Brain pericyte (primary cell): ENCODE data around the gene SLC25A30.

Source experiments
- DNase-seq: peaks from one replicate; pipeline ENCODE4 v3.0.0-alpha.2; 2012; ENCODE audit warnings: low read depth, low spot score

SLC25A30 gene, protein sequence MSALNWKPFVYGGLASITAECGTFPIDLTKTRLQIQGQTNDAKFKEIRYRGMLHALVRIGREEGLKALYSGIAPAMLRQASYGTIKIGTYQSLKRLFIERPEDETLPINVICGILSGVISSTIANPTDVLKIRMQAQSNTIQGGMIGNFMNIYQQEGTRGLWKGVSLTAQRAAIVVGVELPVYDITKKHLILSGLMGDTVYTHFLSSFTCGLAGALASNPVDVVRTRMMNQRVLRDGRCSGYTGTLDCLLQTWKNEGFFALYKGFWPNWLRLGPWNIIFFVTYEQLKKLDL

DNA sequence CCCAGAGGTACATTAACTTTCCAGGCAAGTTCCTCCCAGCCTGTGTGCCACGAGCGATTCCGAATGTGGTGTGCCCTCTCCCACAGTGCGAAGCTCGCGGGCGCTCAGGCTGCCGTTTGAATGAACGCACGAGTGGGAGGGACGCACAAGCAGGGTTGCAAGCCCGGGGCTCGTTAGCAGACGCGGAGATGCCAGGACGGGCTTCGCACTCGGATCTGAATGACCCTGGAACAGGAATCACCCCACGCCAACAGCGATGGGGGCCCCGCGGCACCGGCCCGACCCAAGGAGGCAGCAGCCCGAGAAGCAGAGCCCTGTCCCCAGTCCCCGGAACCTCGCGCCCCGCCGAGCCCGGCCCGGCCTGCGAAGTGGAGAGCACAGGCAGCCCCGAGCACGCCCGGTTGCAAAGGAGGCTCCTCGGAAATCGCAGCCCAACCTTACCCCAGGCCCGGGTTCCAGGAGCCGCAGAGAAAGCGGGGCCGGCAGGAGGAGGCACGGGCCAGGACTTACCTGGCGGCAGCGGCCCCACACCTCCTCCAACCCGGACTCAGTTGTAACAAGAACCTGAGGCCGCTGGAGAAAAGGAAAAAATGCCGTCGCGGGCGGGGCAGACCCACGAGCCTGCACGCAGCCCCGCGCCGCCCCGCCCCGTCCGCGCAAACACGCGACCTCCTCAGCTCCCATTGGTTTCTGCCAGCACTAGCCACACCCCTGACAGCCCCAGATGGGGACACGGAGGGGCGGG, at the start of gene SLC25A30:
Gene SLC25A30 (minus strand): TSS at position 584 of the 745 bp plus-strand sequence. CDS start 6,948 bp downstream, outside the sequence.
- DNase-seq: peak; percentile 55

DNA sequence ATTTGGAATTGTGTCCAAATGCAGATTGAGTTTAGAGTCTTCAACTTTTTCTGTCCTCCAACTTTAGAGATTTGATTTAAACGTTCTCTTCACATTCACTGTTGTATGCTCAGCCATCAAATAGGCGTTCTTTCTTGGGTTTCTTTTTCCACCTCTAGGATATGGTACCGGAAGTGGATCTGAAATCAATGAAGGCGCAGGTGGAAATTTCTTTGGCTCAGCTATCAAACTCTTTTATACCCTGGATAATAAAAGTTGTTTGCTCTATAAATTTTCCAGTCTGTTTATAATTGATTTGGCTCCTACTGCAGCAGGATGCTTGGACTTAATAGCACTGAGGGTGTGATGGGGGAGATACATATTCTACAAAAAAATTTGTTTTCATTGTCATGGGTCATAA, 48.2 kb upstream of the SLC25A30 start:
- DNase-seq: no peak

DNA sequence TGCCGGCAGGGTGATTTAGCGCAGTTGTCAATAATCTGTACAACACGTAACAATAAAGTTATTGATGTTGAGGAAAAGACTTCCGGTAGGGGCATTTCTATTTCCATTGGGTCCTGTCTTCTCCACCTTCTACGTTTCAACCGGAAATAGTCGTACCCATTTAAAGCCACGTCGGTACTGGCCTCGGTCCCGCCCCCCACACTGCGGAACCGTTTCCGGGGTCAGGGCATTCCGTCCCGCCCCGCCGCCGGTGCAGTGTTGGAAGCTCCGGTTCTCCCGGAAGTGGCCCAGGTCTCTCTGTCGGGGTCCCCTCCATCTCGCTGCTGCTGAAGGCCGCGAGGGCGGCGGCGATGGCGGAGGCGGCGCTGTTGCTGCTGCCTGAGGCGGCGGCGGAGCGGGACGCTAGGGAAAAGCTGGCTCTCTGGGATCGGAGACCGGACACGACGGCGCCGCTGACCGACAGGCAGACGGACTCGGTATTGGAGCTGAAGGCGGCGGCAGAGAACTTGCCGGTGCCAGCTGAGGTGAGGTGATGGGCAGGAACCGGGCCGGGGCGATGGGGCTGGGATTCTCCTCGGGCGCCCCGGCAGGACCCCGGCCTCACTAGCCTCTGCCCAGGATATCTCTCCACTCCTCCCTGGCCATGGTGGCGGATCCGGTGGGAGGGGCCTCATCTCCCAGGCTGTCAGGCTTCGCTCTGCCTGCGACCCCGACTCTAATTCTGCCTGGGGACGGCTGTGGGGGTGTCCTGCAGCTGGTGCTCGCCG, 46.7 kb upstream of the SLC25A30 start, which contains the start of gene COG3:
Gene COG3 (plus strand): TSS at position 253 of the 767 bp plus-strand sequence. CDS start 98 bp downstream, at position 351.
- peak; percentile 89 for DNase-seq

DNA sequence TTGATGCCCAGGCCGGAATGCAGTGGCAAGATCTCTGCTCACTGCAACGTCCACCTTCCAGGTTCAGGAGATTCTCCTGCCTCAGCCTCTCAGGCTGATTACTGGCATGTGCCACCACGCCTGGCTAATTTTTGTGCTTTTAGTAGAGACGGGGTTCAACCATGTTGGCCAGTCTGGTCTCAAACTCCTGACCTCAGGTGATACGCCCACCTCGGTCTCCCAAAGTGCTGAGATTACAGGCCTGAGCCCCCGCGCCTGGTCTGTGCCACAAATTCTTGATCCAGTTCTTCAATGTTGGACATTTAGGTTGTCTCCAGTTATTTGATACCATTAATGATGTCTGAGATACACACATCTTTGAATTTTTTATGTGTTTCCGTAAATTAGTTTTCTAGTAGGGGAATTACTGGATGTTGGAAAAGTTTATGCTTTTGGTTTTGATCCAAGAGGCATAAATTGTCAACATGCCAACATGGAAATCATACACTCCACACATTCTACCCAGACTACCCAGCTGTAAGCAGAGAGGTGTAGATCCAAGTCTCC, 46.0 kb upstream of the SLC25A30 start:
- no peak for DNase-seq

DNA sequence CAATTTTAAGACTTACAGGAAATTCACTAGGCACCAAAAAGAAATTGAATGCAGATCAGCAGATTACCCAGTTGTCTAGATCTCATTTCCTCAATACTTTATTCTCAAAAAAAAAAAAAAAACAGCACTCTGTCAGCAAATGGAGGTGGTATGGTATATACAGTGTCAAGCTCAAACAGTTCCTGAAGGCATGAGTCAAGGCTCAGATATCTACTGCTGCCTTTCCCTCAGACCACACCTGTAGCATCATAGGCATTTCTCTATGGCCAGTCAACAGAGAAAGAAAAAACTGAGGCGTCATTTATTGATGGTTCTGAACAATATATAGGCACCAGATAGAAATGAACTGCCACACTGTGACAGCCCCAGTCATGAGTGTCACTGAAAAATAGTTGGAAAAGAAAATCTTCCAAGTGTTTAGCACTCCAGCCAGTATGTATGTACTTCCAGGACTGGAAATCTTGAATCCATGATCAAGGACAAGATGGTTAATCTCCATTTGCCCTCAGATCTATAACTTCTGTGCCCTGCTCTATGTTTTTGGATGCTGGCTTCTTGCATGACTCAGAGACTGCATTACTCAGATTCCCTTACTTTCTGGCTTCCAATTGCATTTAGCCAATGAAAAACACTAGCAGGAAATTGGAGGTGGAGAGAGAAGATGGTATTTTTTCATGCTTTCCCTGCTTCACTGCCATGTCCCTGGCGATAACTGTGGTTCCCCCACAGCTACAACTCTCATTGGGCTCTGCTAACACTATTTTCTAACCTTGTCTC, 38.2 kb upstream of the SLC25A30 start:
- no peak for DNase-seq

DNA sequence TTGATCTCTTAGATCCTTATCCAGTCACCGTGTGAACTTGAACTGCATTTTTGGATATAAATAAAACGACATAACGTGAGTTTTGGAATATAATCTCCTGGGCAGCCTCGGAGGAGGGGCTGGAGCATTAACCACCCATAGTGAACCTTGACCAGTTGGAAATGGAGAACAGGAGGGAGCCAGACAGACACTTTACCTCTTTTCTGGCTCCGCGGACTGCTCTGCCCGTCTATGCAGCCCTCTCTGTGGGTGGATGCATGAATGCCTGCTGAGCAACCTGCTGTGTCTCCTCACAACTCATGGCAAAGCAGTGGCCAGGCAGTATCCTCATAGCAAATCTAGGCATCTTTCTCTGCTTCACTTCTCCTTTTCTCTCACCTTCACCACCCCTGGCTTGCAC, 36.0 kb upstream of the SLC25A30 start:
- DNase-seq: no peak

DNA sequence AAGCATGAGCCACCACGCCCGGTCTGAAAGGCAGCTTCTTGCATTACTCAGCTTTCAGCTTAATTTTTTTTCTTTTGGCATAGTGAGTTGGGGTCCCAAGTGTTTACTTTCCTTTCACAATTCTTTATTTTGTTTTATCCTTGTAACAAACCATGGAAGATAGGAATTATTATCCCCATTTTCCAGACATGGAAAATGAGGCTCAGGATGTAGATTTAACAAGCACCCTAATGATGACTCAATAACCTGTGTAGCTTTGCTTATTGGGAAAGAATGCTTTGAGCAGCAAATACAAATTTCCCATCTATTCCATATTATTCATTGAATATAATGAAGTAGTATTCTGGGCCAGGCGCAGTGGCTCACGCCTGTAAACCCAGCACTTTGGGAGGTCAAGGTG, 33.1 kb upstream of the SLC25A30 start:
- no peak for DNase-seq

DNA sequence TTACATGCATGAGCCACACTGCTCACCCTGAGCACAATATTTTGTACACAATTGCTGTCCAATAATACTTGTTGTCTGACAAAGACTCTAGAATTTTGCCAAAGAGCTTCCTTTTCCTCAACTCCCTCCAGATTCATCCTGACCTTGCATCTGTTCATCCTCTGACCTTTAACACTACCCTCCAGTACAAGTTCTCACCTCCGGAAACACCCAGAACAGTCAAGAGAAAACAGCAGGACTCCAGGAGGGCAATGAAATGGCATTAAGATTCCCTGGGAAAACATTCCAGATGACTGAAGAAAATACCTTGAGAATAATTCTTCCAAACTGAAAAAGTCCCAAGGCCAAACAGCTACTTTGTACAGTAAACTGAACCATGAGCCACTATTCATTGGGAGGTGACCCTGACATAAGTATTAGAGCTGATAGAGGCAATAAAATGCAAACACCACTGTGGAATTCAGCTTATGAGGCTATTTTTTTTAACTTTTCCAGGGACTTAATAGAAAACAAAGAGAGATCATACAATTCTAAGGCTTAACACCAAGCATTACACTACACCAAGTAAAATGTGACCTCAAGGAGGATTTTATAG, 30.9 kb upstream of the SLC25A30 start:
- no peak for DNase-seq

DNA sequence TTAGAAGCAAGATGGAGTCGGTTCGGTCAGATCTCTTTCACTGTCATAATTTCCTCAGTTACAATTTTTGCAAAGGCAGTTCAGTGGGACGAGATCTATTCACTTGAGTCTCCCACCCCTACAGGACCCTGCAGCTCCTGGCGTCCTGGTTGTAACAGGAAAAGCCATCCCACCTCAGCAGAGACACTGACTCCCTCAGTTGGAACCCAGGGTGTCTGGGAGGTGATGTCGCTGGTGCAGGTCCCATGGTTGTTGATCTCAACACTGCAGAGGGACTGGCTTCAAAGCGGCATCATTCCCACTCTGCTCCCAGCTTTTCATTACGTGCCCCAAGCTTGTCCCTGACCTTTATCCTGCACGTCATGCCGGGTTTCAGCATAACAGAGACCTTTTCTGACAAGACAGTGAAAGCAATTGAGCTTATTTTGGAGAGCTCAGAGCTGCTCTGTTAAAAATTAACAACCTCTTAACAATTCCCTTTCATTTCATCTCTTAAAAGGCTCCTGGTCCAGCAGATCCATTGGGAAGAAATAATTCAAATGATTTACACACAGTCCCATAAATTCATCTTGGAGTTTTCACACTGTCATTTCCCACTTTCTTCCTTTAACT, 29.0 kb upstream of the SLC25A30 start:
- DNase-seq: no peak

DNA sequence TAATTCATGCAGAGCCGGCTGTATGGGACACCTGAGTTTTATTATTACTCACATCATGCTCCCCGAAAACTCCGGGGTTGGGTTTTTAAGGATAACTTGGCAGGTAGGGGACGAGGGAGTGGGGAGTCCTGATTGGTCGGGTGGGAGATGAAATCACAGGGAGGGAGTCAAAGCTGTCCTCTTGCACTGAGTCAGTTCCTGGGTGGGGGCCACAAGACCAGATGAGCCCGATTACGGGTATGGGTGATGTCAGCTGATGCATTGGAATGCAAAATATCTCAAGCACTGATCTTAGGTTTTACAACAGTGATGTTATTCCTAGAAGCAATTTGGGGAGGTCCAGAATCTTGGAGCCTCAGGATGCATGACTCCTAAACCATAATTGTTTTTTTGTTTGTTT, 28.0 kb upstream of the SLC25A30 start:
- DNase-seq: no peak

DNA sequence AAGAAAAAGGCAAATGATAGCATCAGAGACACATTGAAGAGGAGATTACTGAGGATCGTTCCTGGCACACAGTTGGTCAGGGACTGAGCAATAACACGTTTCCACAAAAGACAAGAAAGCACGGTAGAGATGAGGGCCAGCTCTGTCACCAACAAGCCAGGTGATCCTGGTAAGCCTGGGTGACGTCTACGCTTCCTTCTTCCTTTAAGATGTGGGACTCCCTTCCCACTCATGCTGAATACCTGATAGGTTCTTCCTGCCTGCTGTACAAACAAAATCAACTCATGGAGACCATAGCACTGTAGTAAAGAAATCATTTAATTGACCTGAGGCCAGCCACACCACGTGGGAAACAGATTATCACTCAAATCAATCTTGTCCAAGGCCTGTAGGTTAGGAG, 26.9 kb upstream of the SLC25A30 start:
- no peak for DNase-seq

DNA sequence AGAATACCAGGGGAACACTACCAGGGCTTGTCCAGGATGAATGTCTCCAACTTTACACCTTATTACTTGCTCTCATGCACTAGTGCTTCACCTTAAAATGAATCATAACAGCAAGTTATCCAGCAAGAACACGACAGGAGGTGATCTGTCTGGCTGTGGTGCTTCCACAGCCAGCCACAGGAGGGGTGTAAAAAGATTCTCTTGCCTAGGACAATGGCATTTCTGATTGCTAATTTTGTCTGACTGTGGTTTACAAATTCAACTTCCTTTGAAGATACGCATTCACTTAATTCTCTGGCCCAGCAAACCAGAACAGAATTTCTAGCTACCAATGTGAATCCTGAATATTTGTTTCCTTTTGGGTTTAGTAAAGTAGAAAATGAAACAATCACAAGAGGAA, 23.5 kb upstream of the SLC25A30 start:
- no peak for DNase-seq

DNA sequence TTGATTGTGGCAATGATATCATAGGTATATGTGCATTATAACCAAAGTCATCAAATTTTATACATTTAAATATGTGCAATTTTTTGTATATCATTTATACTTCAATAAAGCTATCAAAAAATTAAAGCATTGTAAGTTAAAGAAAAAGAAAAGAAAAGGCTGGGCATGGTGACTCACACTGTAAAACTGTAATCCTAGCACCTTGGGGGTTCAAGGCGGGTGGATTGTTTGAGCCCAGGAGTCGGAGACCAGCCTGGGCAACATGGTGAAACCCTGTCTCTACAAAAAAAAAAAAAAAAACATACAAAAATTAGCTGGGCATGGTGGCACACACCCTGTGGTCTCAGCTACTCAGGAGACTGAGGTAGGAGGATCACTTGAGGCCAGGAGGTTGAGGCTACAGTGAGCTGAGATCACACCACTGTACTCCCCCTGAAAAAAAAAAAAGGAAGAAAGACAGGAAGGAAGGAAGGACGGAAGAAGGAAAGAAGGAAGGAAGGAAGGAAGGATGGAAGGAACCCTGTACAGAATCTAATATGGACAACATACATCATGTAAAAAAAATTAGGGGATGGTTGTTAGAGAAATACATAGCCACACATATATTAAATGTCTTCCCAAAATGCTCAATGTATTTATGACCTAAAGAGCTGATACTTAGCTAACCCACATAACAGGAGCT, 21.7 kb upstream of the SLC25A30 start:
- no peak for DNase-seq

DNA sequence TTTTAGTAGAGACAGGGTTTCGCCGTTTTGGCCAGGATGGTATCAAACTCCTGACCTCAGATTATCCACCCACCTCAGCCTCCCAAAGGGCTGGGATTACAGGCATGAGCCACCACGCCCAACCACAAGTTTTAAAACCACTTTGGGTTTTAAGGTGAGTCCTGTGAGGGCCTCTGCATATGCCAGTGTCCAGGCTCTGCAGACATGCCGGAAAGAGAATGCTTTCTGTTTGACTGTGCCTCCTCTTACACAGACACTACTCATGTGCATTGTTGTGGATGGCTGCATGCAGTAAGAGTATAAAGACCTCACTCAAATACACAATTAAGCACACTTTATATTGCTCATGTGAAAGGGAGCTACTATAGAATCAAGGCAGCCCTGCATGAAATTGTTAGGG, 20.8 kb upstream of the SLC25A30 start:
- DNase-seq: no peak

DNA sequence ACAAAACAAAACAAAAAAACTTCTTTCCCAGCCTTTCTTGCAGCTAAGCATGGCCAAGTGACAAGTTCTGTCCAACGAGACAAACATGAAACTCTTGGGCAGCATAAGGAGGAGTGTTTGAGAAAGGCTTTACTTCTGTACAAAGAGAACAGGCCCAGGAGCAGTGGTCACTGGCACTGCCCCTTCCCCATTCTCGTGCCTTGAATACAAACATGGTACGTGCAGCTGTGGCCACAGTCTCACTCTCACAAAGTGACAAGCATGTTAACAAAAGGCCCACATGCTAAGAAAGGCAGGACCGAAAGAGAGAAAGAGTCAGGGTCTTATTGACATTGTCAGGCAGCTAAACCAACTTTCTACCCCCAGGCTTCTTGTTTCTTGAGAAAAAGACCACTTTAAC, 19.8 kb upstream of the SLC25A30 start:
- no peak for DNase-seq

DNA sequence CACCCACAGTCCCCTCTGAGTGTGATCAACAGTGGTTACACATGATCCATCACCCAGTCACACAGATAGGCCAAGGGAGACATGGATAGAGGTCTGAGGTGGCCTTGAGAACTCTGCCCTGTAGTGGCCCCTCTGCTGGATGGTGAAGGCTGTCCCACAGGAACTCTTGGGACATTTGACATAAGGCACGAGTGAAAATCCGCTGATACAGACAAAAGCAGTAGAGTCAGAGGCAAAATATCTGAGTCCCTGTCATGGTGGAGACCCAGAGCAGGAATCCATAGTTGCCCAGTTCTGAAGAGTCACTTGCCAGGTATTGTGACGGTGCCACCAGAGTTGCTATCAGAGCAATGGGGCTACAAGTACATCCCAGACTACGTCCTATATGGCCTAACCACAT, 18.8 kb upstream of the SLC25A30 start:
- DNase-seq: no peak

DNA sequence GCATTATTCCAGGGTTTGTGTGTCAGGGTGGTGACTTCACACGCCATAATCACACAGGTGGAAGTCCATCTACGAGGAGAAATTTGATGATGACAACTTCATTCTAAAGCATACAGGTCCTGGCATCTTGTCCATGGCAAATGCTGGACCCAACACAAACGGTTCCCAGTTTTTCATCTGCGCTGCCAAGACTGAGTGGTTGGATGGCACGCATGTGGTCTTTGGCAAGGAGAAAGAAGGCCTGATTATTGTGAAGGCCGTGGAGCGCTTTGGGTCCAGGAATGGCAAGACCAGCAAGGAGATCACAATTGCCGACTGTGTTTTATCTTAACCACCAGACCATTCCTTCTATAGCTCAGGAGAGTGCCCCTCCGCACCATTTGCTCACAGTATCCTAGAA, 18.2 kb upstream of the SLC25A30 start:
- no peak for DNase-seq

DNA sequence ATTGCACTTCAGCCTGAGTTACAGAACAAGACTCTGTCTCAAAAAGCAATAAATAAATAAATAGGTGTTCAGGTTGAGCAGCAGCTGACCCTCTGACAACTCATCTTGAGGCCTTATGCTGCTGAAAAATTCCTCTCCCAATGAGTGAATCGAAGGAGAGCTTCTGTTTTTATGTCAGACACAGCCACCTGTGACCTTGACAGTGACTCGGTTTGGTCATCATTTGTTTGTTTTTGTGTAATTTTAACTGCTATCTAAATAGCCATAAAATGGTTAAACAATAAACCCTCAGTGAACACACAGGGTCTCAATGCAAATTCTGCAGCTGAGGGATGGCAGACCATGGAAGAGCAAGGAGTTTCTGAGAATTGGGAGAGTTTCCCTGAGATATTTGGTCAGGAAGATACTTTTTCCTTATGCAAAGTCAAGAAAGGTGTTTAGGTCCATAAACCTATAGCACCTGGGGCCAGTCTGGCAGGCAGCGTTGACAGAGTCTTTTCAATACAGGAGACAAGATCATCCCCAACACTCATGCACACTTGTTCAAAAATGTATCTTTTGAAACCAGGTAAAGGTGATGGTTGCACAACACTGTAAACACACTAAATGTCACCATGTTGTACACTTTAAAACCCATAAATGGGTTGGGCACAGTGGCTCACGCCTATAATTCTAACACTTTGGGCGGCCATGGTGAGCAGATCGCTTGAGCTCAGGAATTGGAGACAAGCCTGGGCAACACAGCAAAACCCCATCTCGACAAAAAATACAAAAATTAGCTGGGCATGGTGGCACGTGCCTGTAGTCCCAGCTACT, 16.6 kb upstream of the SLC25A30 start:
- DNase-seq: no peak

DNA sequence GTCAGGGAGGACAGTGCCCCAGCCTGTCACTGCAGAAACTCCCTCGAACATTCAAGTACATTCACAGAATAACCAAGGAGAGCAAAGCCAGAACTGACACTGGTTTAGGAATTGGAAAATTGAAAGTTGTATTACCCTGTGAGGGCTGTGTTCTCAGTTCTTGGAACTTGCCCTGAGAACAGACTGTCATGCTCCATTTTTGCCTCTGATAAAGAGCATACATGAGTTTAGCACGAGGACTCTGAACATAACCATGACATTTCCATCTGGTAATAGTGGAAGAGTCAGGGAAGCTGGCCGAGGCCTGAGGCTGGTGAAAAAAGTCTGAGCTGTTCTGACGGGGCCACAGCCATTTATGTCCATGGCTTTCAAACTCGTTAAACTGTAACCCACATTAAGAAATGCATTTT, 15.2 kb upstream of the SLC25A30 start:
- DNase-seq: no peak
